ENCODE results near the gene PODNL1.

GRCh38 chr19:13984186-13984585, 46.0 kb upstream of the PODNL1 start:
- no peak for TF ChIP-seq POLR2A (IDR thresholded peaks at IDR 0.05)
- TF ChIP-seq CTCF (IDR thresholded peaks at IDR 0.05): no peak

All from upper lobe of left lung (tissue), 4 donors.